Glutamatergic neuron (in vitro differentiated cells): ENCODE results near the gene SPARC. TPM values are rescaled to one million over a fixed set of nuclear protein-coding genes. Genes with fewer than 3 reads are reported as not detected.

ENCODE experiments used
- DNase-seq: peaks from one replicate; pipeline ENCODE4 v3.0.0; 2022
- H3K27ac Mint-ChIP-seq: one replicate; pipeline ENCODE4 v1.8.0; 2020; ENCODE audit warnings: mild to moderate bottlenecking, mixed read lengths, inconsistent platforms; ENCODE audit not compliant: unreplicated experiment
- H3K27me3 Mint-ChIP-seq: one replicate; pipeline ENCODE4 v1.8.0; 2020; ENCODE audit warnings: mild to moderate bottlenecking, moderate library complexity, mixed read lengths, inconsistent platforms; ENCODE audit not compliant: unreplicated experiment
- H3K36me3 Mint-ChIP-seq: one replicate; pipeline ENCODE4 v1.8.0; 2020; ENCODE audit warnings: mild to moderate bottlenecking, mixed read lengths, inconsistent platforms; ENCODE audit not compliant: unreplicated experiment
- H3K4me1 Mint-ChIP-seq: one replicate; pipeline ENCODE4 v1.8.0; 2020; ENCODE audit warnings: mild to moderate bottlenecking, low read depth, mixed read lengths, inconsistent platforms; ENCODE audit not compliant: unreplicated experiment
- H3K4me3 Mint-ChIP-seq: one replicate; pipeline ENCODE4 v1.8.0; 2020; ENCODE audit warnings: mild to moderate bottlenecking, mixed read lengths, inconsistent platforms; ENCODE audit not compliant: unreplicated experiment
- H3K9me3 Mint-ChIP-seq: one replicate; pipeline ENCODE4 v1.8.0; 2020; ENCODE audit warnings: mild to moderate bottlenecking, moderate library complexity, mixed read lengths, inconsistent platforms; ENCODE audit not compliant: unreplicated experiment
- total RNA-seq: library from RNA; stranded (reverse); fragmentation: NEBNext Ultra II Directional; extraction: Animal tissue kit (Norgen Biotek cat#: 25700); gene quantifications from one replicate; pipeline ENCODE4 v1.2.1, GENCODE V29; 2021; ENCODE audit not compliant: unreplicated experiment
- TF ChIP-seq, protein P1 (sequence below): fragments of 200-600 bp; sonication (generic); IDR thresholded peaks from one replicate; pipeline ENCODE4 v1.5.0; 2021; ENCODE audit not compliant: partially characterized antibody, unreplicated experiment

SPARC gene
- total RNA-seq, 1 donor from 2014 or later = 946 TPM

DNA sequence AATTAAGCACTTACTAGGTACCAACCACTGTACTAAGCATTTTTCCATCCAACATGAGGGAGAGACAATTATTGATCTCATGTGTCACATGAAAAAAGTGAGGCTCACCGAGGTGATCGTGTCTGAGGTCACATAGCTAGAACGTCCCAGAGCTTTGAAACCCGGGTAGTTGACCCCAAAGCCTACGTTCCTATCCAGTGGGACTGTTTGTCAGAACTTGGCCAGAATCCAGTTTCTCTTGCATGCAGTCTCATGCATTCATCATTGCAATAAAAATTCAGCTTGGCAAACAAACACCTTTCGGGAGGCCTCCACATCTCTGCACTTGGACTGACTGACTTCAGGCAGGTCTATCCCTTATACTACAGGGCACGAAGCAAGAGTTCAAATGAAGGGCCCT lies 72.2 kb downstream of the SPARC start:
- TF ChIP-seq, protein P1, sequence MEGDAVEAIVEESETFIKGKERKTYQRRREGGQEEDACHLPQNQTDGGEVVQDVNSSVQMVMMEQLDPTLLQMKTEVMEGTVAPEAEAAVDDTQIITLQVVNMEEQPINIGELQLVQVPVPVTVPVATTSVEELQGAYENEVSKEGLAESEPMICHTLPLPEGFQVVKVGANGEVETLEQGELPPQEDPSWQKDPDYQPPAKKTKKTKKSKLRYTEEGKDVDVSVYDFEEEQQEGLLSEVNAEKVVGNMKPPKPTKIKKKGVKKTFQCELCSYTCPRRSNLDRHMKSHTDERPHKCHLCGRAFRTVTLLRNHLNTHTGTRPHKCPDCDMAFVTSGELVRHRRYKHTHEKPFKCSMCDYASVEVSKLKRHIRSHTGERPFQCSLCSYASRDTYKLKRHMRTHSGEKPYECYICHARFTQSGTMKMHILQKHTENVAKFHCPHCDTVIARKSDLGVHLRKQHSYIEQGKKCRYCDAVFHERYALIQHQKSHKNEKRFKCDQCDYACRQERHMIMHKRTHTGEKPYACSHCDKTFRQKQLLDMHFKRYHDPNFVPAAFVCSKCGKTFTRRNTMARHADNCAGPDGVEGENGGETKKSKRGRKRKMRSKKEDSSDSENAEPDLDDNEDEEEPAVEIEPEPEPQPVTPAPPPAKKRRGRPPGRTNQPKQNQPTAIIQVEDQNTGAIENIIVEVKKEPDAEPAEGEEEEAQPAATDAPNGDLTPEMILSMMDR = no peak
- Mint-ChIP-seq H3K4me3 (no peak overlapping the region), H3K4me1 (no peaks in the 10 kb centered on the region), H3K27ac (no peak overlapping the region), H3K9me3 (no peaks in the 10 kb centered on the region), H3K27me3 (peaks cover 9% of the 10 kb centered on the region), H3K36me3 (no peaks in the 10 kb centered on the region)
- DNase-seq = no peak

DNA sequence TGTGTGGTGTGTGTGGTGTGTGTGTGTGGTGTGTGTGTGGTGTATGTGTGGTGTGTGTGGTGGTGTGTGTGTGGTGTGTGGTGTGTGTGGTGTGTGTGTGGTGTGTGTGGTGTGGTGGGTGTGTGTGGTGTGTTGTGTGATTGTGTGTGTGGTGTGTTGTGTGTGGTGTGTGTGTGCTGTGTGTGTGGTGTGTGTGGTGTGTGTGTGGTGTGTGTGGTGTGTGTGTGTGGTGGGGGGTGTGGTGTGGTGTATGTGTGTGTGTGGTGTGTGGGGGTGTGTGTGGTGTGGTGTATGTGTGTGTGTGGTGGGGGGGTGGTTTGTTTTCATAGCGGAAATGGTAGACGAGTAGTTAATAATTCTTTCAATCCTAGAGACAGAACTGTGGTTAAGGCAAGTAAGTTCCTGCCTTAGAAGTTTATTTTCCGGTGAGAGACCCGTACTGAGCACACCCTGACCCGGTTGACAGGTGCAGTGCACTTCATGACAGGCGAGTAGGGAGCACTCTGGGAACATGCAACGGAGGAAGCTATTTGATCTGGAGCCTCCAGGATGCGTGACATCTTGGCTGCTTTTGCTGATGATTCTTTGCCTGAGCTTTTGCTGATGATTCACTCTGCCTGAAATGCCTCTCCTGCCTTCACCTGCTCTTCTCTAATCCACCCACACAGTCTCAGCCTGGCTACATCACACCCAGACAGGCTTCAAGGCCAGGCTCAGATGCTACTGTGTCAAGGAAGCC lies 73.9 kb downstream of the SPARC start:
- Mint-ChIP-seq H3K36me3 (no peaks in the 10 kb centered on the region), H3K27ac (no peak overlapping the region), H3K4me3 (no peak overlapping the region), H3K4me1 (no peaks in the 10 kb centered on the region), H3K27me3 (peaks cover 9% of the 10 kb centered on the region), H3K9me3 (no peaks in the 10 kb centered on the region)
- TF ChIP-seq, protein P1 = no peak
- no peak for DNase-seq

DNA sequence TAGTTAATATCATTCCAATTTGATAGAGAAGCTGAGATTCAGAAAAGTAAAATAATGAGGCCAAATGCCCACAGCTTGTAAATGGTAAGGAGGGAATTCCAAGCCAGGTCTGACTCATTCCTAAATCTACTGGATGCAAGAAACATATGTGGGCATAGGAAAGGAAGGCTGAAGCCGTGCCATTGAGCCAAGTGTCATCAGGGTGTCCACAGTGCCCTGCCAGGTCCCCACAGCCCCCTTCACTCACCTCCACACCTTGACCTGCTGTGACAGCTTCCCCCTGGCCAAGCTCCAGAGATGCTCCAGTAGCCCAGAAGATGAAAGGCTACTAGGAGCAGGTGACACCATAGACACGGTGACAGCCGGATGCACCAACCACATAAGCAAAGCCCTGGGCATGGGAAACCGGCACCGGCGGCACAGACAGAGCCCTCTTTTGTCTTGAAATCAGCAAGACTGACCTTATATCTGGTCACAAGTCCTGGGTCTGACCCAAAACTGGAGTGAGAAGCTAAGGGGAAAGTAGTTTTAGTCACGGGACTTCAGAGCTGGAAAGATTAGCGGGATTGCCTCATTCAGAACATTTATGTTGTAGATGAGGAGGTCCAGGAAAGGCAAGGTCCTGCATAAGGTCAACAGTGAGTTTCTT lies 75.5 kb downstream of the SPARC start:
- Mint-ChIP-seq H3K4me3 (no peak overlapping the region), H3K27ac (no peak overlapping the region), H3K9me3 (no peaks in the 10 kb centered on the region), H3K4me1 (no peaks in the 10 kb centered on the region), H3K36me3 (no peaks in the 10 kb centered on the region), H3K27me3 (peaks cover 9% of the 10 kb centered on the region)
- TF ChIP-seq, protein P1 = no peak
- no peak for DNase-seq

Other genes with a start within 250 kb of the SPARC start
- gene SLC36A1, start 239.3 kb downstream of the SPARC start, total RNA-seq = 117 TPM
- 0.02 TPM for gene FAT2, start 95.6 kb downstream of the SPARC start, total RNA-seq
- 82.9 TPM for gene ATOX1, start 71.7 kb upstream of the SPARC start, total RNA-seq
- gene G3BP1, start 85.0 kb upstream of the SPARC start, total RNA-seq = 127 TPM
- 0.22 TPM for gene GLRA1, start 237.9 kb upstream of the SPARC start, total RNA-seq